HG02588 (cell line): Measurements from ENCODE around the gene ME1.
"Not testable (repeated sequence)": the region's sequence is repeated elsewhere in the genome, so short reads cannot be mapped to it uniquely, and the experiment has no call there.

Experiments
- ATAC-seq: cut with Tn5 transposase; IDR thresholded peaks from one replicate; pipeline ENCODE4 v1.9.1; 2021; ENCODE audit warnings: mild to moderate bottlenecking, moderate library complexity; ENCODE audit not compliant: unreplicated experiment

The ME1 gene

GRCh38 chr6:83432636-83433035, 1.8 kb upstream of the ME1 start:
- no peak for ATAC-seq

DNA sequence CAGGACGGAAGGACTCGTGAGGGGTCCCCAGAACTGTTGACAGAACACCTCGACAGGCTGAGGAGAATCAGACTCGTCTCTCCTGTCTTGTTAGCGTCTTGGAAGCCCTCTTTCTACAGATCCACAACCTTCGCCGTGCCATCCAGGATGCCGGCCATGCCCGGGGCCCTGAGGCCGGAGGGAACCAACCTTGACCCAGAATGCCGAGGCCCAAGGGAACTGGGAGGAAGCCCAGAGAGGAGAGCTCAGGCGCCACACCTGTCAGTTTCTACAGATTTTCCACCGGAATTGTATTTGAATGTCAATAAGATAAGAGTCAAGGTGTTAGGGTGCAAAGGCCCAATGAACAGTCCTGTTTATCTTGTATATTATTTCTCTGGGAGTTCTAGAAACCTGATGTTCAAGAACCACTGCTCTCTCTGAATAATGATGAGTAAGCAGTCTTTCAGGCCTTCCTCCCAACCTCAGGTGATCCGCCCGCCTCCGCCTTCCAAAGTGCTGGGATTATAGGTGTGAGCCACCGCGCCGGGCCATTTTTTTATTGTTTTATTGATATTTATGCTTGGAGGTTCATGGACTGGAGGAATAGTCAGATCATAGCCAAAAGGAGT, 799 bp upstream of the ME1 start:
- ATAC-seq, result no peak

- peak; percentile 10 for ATAC-seq
Measured at GRCh38 chr6:83429857-83430610, 817 bp downstream of the ME1 start.

DNA sequence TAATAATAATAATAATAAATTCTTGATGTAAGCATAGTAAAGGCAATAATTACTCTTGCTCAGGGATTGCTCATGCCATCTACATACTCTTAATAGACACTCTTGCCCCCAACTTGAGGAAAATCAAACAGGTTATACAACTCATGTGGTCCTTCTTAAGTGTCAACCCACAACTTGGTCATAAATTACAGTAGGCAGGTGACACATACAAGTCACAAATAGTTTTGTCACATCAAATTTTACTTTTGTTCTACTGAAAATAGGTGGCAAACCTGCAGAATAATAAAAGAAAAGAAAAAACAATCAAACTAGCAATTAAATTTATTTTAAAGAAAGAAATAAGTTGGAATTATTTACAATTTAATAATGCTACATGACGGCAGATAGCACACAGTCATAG, 1.6 kb downstream of the ME1 start:
- ATAC-seq, result no peak

GRCh38 chr6:83424392-83425018, 6.3 kb downstream of the ME1 start:
- ATAC-seq, result no peak

DNA sequence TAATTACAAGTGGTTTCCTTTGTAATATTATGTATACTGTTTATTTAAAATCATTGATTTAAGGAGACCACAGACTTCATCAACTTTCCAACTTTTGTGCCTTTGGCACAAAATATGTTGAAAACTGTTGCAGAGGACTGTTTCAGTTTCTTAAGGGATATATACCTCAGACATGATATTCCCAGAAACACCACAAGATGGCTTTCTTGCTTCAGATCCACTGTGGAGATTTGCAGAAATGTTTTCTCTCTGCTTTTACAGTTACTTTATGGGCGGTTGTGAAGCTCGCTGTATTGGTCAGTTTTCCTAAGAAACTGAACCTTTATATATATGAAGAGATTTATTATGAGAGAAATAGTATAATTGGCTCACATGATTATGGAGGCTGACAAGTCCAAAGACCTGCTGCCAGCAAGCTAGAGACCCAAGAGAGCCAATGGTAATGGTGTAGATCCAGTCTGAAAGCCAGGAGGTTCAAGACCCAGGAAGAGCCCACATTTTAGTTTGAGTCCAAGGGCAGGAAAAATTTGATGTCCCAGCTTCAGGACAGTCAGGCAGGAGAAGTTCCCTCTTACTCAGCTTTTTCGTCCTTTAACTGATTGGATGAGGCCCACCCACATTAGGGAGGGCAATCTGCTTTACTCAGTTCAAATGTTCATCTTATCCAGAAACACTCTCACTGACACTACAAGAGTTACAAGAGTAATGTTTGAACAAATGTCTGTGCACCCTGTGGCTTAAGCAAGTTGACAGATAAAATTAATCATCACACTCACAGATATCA, 12.8 kb downstream of the ME1 start:
- no peak for ATAC-seq

GRCh38 chr6:83413068-83413467, 17.8 kb downstream of the ME1 start:
- no peak for ATAC-seq

- ATAC-seq, result no peak
Measured at GRCh38 chr6:83411731-83412130, 19.1 kb downstream of the ME1 start.

GRCh38 chr6:83403191-83403590, 27.7 kb downstream of the ME1 start:
- no peak for ATAC-seq

- ATAC-seq, result no peak
Measured at GRCh38 chr6:83389606-83390005, 41.2 kb downstream of the ME1 start.

DNA sequence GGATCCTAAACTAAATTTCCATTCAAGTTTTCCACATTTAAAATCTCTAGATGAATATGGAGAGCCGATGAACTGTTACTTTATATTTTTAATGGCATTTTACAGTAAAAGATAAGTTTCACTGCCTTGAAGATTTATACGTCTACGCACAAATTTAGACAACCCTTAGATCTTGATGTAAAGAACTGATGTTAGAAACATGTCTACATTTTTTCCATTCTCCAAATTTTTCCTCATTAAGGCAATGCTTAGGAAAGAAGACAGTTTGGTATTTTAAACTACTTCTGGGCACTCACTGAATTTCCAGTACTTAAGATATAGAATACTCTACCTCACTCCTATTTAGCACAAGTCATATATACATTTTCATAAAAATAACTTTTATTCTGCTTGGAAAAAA, 45.4 kb downstream of the ME1 start:
- ATAC-seq, result no peak

DNA sequence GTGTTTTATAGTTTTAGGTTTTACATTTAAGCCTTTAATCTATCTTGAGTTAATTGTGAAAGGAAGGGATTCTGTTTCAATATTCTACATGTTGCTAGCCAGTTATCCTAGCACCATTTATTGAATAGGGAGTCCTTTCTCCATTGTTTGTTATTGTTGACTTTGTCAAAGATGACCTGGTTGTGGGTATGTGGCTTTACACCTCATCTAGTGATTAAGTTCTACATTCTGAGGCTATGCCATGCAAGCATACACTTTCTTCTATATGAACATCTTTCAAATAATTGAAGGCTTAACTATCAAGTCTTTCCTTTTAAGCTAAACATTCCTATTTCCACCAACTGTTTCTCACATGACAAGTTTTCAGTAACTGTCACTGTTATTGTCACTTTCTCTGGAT, 46.1 kb downstream of the ME1 start:
- ATAC-seq, result no peak

DNA sequence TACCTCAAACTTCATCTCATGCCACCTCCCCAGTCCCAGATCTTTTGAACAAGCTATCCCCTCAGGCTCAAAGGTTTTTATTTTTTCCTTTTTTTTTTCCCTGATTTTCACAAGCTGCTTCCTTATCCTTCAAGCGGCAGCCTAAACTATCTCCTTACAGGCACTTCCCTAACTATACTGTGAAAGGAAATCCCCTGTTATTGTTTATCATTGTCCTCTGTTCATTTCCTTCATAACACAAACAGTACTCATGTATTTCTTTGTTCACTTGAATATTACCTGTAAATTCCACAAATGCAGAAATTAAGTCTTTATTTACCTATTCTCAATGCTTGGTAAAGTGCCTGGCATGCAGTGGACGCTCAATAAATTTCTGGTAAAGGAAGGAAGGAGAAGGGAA, 48.9 kb downstream of the ME1 start:
- no peak for ATAC-seq

- no peak for ATAC-seq
Measured at GRCh38 chr6:83378621-83379388, 52.0 kb downstream of the ME1 start.

GRCh38 chr6:83371423-83371822, 59.4 kb downstream of the ME1 start:
- ATAC-seq, result no peak

- no peak for ATAC-seq
Measured at GRCh38 chr6:83370567-83370966, 60.3 kb downstream of the ME1 start.

- no peak for ATAC-seq
Measured at GRCh38 chr6:83369692-83370091, 61.2 kb downstream of the ME1 start.

- no peak for ATAC-seq
Measured at GRCh38 chr6:83368577-83368976, 62.3 kb downstream of the ME1 start.

DNA sequence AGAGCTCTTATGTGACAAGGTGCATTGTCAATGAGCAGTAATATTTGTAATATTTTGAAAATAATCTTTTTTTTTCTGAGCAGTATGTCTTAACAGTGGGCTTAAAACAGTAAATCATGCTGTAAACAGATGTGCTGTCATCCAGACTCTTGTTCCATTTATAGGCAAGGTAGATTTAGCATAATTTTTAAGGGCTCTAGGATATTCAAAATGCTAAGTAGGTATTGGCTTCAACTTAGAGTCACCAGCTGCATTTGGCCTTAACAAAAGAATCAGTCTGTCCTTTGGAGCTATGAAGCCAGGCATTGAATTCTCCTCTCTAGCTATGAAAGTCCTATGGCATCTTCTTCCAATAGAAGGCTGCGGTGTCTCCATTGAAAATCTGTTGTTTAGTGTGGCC, 63.7 kb downstream of the ME1 start:
- no peak for ATAC-seq

- no peak for ATAC-seq
Measured at GRCh38 chr6:83365931-83366330, 64.9 kb downstream of the ME1 start.

- ATAC-seq, result not testable (repeated sequence)
Measured at GRCh38 chr6:83362349-83362748, 68.5 kb downstream of the ME1 start.
